HPDE6-E6E7 (cell line): ENCODE data around the gene OR9A2.
"Not testable (repeated sequence)": the region's sequence is repeated elsewhere in the genome, so short reads cannot be mapped to it uniquely, and the experiment has no call there.

Experiments
- DNase-seq: peaks from one replicate; pipeline ENCODE4 v3.0.0; 2011; ENCODE audit warnings: missing footprints; ENCODE audit errors: extremely low spot score

OR9A2 gene

GRCh38 chr7:143018931-143019330, 8.0 kb downstream of the OR9A2 start:
- DNase-seq = no peak

DNA sequence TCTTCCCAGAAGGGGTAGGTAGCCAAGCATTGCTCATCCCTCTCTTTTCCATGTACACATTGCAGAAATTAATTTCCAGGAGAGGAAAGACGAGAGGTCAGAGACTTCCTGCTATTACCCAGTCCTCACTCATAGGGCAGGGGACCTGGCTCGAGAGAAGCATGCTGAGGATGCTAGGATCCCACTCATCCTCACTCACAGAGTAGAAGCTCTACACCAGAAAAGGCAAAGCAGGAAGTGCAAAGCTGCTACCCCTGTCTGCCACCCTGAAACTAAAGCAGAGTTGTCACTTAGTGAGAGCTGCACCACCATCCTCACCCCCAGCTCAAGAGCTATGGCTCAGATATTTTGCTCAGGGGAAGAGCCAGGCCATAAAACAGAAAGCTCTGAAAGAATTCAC, 9.9 kb downstream of the OR9A2 start:
- DNase-seq = no peak

GRCh38 chr7:143015926-143016490, 10.9 kb downstream of the OR9A2 start:
- DNase-seq = no peak

GRCh38 chr7:143015084-143015483, 11.8 kb downstream of the OR9A2 start:
- DNase-seq = no peak

GRCh38 chr7:143013893-143014292, 13.0 kb downstream of the OR9A2 start:
- no peak for DNase-seq

DNA sequence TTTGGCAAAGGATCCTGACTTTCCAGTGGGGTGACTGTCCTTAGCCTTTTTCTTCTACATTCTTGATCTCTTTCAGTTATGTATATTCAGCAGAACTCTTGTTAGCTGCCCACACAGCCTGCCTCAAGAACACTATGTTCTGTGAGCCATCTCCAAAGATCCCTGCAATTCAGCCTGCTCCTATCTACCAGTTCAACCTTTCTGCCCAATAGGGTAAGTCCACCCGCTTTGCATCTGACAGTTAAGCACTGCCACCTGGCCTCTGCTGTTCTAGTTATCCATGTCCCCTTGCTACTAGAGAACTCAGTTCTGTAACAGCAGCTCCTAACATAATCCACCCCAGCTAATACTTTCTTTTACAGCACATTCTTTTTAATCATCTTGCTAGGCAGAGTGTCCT, 13.5 kb downstream of the OR9A2 start:
- DNase-seq = no peak

DNA sequence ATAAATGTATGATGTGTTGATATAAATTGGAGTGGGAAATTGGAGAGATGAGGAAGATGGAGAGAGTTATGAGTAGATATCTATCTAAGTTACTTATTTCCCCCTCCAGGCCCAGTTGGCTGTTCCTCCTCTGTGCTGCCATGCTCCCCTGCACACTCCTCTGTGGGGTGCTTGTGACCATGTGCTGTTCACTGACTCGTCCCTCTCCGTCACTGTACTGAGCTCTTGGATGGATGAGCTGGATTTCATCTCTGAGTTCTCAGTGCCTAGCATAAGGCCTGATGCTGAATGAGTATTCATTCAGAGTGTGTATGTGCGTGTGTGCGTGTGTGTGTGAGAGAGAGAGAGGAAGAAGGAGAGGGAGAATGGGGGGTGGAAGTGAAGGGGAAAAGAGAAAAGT, 14.5 kb downstream of the OR9A2 start:
- DNase-seq = no peak

- no peak for DNase-seq
Measured at GRCh38 chr7:143012001-143012400, 14.9 kb downstream of the OR9A2 start.

DNA sequence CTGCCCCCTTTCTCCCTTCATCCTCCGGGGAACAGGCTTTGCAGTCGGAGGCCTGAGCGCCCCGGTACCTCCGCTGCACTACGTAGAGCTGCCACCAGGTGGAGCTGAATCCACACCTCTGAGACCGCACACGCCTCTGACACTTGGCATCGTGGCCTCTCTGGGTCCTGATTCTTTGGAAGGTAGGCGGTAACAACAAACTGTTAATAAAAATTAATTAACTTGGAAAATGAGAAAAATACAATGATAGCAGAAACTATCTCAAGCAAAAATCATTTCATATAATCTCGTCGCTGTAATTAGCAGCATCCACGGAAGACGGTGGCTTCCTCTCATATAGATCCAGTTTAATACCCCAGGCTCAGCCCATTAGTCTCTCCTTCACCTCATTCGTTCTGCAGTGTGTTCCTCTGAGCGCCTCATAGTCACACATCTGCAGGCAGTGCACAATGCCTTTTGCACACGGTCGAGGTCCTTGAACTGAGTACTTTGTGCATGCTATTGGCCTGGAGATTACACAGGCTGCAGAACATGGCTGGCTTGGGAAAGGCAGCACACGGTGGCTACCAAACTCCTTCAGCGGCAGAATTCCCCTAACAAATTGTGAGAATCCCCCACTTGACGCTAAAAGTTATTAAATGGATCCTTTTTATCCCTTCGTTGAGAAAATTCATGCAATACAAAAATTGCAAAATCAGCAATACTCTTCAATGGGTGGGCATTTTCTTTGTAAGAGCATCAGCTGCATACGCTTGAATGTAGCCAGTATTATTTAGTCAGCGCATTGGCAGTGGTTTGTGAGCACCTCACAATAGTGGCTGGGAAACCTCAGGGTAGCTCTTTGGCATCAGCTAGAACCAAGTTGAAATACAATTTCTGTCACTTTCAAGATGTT, 18.7 kb downstream of the OR9A2 start:
- DNase-seq = peak; percentile 67

DNA sequence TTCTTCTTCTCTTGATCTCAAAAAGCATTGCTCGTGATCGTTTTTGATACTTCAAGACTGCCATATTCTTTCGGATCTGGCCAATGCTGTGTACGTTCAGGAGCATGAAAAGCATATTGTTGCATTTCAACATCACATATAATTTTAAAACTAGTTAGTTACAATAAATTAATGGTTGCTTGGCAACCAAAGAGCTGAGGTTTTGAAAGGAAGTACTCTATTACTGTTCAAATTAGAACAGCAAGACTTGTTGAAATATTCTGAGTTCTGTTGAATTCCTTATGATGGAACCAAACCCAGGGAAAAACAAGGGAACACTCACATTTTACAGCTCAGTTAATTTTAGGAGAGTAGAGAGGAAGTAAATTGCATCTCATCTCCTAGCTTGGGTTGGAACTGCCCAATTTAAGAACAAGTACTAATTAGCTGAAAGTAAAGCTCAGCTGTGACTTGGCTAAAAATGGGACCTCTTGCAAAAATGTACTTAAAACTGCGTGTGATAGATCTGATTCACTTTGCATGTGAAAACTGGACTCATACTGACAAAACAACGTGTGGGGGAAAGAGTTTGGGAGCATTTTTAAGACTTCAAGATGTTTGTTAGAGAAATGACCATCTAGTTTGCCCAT, 21.2 kb downstream of the OR9A2 start:
- DNase-seq = no peak

GRCh38 chr7:143003393-143004051, 23.4 kb downstream of the OR9A2 start:
- DNase-seq = peak; percentile 37

GRCh38 chr7:143002898-143003297, 24.0 kb downstream of the OR9A2 start:
- no peak for DNase-seq

- no peak for DNase-seq
Measured at GRCh38 chr7:143002106-143002505, 24.8 kb downstream of the OR9A2 start.

DNA sequence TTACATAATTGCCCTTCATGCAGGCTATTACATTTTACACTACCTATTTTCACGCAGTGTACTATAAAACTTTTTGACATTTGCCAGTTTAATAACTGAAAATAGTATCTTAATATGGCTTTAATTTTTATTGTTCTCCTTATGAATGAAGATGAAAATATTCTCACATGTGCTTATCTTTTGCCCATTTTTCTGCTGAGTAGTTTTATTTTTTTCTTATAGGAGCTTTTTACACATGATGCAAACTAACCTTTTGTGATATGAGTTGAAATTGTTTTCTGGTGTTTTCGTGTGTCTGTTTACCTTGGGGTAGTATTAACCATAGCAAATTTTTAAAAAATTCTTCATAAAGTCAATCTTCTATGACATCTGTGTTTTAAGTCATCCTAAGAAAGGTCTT, 26.3 kb downstream of the OR9A2 start:
- DNase-seq = no peak

DNA sequence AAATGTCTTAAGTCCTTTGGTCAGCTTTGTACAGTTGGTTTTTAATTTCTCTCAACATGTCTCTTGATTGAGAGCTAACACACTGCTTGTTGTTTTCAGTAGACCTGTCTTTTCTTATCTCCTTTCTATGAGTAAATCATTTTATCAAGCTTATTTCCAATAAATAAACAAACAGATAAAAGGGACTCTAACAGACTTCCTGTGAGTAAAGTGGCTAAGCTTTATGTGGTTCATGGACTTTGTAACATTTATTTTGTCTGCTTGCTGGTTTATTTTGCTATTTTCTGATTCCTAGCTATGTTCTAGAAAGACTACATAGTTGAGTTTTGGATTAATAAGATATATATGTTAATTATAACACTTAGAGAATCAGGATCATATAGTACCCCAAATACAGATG, 27.1 kb downstream of the OR9A2 start:
- DNase-seq = no peak

GRCh38 chr7:142998966-142999365, 28.0 kb downstream of the OR9A2 start:
- DNase-seq = no peak

GRCh38 chr7:142997456-142997989, 29.4 kb downstream of the OR9A2 start:
- DNase-seq = no peak

DNA sequence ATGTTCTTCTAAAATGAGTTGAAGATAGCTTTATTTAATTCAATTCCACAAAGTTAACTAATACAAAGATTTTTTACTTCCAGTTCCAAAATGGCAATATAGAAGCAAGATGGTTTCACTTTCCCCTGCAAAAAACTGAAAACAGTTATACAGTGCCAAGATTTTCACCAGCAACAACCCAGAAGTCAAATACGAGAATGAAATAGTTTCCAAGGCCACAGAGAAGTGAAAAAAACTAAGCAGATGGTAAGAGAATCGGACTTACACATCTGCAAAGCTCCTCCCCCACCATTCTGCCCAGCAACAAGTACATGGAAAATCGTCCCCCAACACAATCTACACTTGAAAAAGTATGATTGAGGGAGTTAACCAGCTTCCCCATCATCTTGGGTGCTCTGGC, 34.5 kb downstream of the OR9A2 start:
- no peak for DNase-seq

DNA sequence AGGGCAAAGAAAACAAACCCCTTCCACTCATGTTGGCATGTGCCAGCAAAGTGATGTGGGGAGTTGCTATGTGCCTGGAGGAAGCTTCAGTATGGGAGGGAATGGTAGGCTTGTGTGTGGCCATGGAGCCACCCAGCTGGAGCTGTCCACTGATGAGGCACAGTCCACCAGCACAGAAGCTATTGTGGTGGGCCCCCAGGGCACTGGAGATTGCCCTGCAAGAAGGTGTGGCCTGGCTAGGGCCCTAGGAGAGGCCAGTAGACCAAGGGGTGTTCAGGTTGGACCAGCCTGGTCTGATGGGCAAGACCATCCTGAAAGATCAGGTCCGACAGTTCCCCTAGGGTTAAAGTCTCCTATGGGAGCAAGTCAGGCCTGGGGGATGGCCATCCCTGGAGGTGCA, 42.6 kb downstream of the OR9A2 start:
- no peak for DNase-seq

DNA sequence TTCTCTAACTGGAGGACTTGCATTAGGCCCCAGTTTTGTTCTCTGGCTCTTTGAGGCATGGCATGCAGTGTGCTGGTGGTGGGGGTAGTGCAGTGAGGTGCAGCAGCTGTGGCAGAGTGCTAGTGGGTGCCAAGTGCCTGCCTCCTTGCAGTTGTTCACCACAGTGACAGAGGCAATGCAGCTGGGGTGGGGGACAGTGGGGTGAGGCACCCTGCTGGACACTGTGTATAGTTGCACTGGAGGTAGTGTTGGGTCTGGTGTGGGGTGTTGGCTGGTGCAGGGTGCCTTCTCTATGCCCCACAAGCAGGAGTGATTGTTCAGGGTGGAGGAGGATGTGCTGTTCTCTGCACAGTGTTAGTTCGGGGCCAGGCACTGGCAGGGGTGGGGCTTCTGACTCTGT, 43.1 kb downstream of the OR9A2 start:
- DNase-seq = no peak

DNA sequence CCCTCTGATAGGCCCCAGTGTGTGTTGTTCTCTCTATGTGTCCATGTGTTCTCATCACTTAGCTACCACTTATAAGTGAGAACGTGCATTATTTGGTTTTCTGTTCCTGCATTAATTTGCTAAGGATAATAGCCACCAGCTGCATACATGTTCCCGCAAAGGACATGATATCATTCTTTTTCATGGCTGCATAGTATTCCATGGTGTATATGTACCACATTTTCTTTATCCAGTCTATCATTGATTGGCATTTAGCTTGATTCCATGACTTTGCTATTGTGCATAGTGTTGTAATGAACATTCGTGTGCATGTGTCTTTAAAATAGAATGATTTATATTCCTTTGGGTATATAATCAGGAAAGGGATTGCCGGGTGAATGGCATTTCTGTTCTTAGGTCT, 48.5 kb downstream of the OR9A2 start:
- not testable (repeated sequence) for DNase-seq
